PC-3 (cell line): ENCODE data around the gene LRP10. TPM values are rescaled to one million over a fixed set of nuclear protein-coding genes. Genes with fewer than 3 reads are reported as not detected.

Source experiments
- ATAC-seq: fragments of 200-7000 bp; cut with Tn5 transposase; 2 replicates; pipeline ENCODE4 v1.9.1; 2020; ENCODE audit warnings: mild to moderate bottlenecking, moderate library complexity
- BruUV-seq: library from RNA; stranded (reverse); fragments of 400-500 nt; replicated peaks from 2 replicates; lab custom pipeline; 2021; lab: Mats Ljungman, UMichigan
- CTCF ChIA-PET: fragments of 300-600 bp; sonication (Branson Sonifier 250); formaldehyde crosslinking; loops from one replicate; lab custom pipeline; 2022; ENCODE audit warnings: antibody characterized with exemption; lab: Charles Lee
- POLR2A ChIA-PET: fragments of 300-600 bp; sonication (Branson Sonifier 250); formaldehyde crosslinking; loops from one replicate; lab custom pipeline; 2022; ENCODE audit warnings: antibody characterized with exemption; ENCODE audit not compliant: unreplicated experiment; lab: Charles Lee
- DNase-seq: peaks from one replicate; pipeline ENCODE4 v3.0.0-alpha.2; 2015
- H2AFZ ChIP-seq: fragments of 300-600 bp; sonication (generic); 2 replicates; pipeline ENCODE4 v1.6.0; 2016; ENCODE audit warnings: antibody characterized with exemption, low read length
- H3F3A ChIP-seq: fragments of 300-600 bp; sonication (generic); one replicate; pipeline ENCODE4 v1.6.0; 2017; ENCODE audit warnings: antibody characterized with exemption, low read length, control low read depth, mild to moderate bottlenecking; ENCODE audit not compliant: unreplicated experiment
- H3K27ac ChIP-seq: fragments of 300-600 bp; sonication (generic); 2 replicates; pipeline ENCODE4 v1.5.1; 2016; ENCODE audit warnings: mild to moderate bottlenecking, low read length
- H3K27me3 ChIP-seq: fragments of 300-600 bp; sonication (generic); 2 replicates; pipeline ENCODE4 v1.6.1; 2016; ENCODE audit warnings: low read length, mixed read lengths
- H3K36me3 ChIP-seq: fragments of 300-600 bp; sonication (generic); 2 replicates; pipeline ENCODE4 v1.6.1; 2016; ENCODE audit warnings: low read depth, mixed run types, low read length, mixed read lengths
- H3K4me1 ChIP-seq: fragments of 300-600 bp; sonication (generic); 2 replicates; pipeline ENCODE4 v1.5.1; 2016; ENCODE audit warnings: low read length; ENCODE audit not compliant: insufficient read depth
- H3K4me2 ChIP-seq: fragments of 300-600 bp; sonication (generic); 2 replicates; pipeline ENCODE4 v1.6.0; 2016; ENCODE audit warnings: low read length
- H3K4me3 ChIP-seq: fragments of 300-600 bp; sonication (generic); 2 replicates; pipeline ENCODE4 v1.5.1; 2016; ENCODE audit warnings: mild to moderate bottlenecking, low read length, mixed read lengths
- H3K79me2 ChIP-seq: fragments of 300-600 bp; sonication (generic); 2 replicates; pipeline ENCODE4 v1.6.1; 2017; ENCODE audit warnings: low read length, mixed read lengths
- H3K9ac ChIP-seq: fragments of 300-600 bp; sonication (generic); 2 replicates; pipeline ENCODE4 v1.6.0; 2016; ENCODE audit warnings: mild to moderate bottlenecking, low read length
- H3K9me2 ChIP-seq: fragments of 300-600 bp; sonication (generic); replicated peaks from 2 replicates; pipeline ENCODE4 v1.6.1; 2016; ENCODE audit warnings: mixed run types, low read length, mixed read lengths
- H3K9me3 ChIP-seq: fragments of 300-600 bp; sonication (generic); 2 replicates; pipeline ENCODE4 v1.6.1; 2016; ENCODE audit warnings: low read length, mixed read lengths
- H4K20me1 ChIP-seq: fragments of 300-600 bp; sonication (generic); 2 replicates; pipeline ENCODE4 v1.6.1; 2016; ENCODE audit warnings: low read length, mixed read lengths
- CTCF ChIP-seq: fragments of 300-600 bp; sonication (generic); conservative IDR thresholded peaks from 2 replicates; pipeline ENCODE4 v1.5.1; 2017; ENCODE audit warnings: antibody characterized with exemption, low read depth, mild to moderate bottlenecking, low read length
- EZH2 ChIP-seq: fragments of 300-600 bp; sonication (generic); IDR thresholded peaks from one replicate; pipeline ENCODE4 v1.6.1; 2017; ENCODE audit warnings: antibody characterized with exemption, mild to moderate bottlenecking, low read length; ENCODE audit not compliant: unreplicated experiment
- EZH2phosphoT487 ChIP-seq: fragments of 300-600 bp; sonication (generic); IDR thresholded peaks from 2 replicates; pipeline ENCODE4 v1.6.1; 2018; ENCODE audit warnings: mild to moderate bottlenecking, antibody characterized with exemption, low read length, borderline replicate concordance
- intact Hi-C: fragments of 100-400 bp; cut with micrococcal nuclease; formaldehyde crosslinking; loops from 2 replicates; pipeline ENCODE4 v1.9.0; 2023
- total RNA-seq: library from RNA; depleted of rRNA; stranded (reverse); fragments of >200 nt; gene quantifications from 2 replicates; pipeline ENCODE4 v1.2.3, GENCODE V29; 2014

LRP10 gene
- total RNA-seq, 1 experiment from 2014 or later: 46.5 TPM

- Histone ChIP-seq H3F3A (no peaks in the 10 kb centered on the region), H3K36me3 (peaks cover 10% of the 10 kb centered on the region), H3K4me2 (no peak overlapping the region), H3K27me3 (no peaks in the 10 kb centered on the region), H3K9me2 (no peaks in the 10 kb centered on the region), H3K4me3 (no peak overlapping the region), H3K4me1 (peaks cover 34% of the 10 kb centered on the region), H3K79me2 (no peaks in the 10 kb centered on the region), H4K20me1 (no peaks in the 10 kb centered on the region), H3K27ac (peak overlapping the region; percentile 58), H2AFZ (no peak overlapping the region), H3K9me3 (no peaks in the 10 kb centered on the region), H3K9ac (no peak overlapping the region)
- ChIA-PET CTCF (no interaction called here), POLR2A (no interaction called here)
- ATAC-seq (no peak), DNase-seq (no peak)
- BruUV-seq: no TSS peak
- intact Hi-C loops: no loop called here
- TF ChIP-seq EZH2: no peak
- TF ChIP-seq CTCF: no peak
- TF ChIP-seq EZH2phosphoT487: no peak
These were observed 23.7 kb upstream of the LRP10 start for GRCh38 chr14:22847661-22848341.

- H3K4me1 ChIP-seq: peaks cover 39% of the 10 kb centered on the region
- H2AFZ ChIP-seq: no peak overlapping the region
- no peak overlapping the region for H3K9ac ChIP-seq
- ChIA-PET POLR2A (no interaction called here), CTCF (no interaction called here)
- H3F3A ChIP-seq: no peaks in the 10 kb centered on the region
- H3K9me2 ChIP-seq: no peaks in the 10 kb centered on the region
- intact Hi-C loops: no loop called here
- no peaks in the 10 kb centered on the region for H3K9me3 ChIP-seq
- H4K20me1 ChIP-seq: no peaks in the 10 kb centered on the region
- no peaks in the 10 kb centered on the region for H3K27me3 ChIP-seq
- DNase-seq (no peak), ATAC-seq (no peak)
- H3K27ac ChIP-seq: peak overlapping the region; percentile 58
- no peak overlapping the region for H3K4me2 ChIP-seq
- H3K36me3 ChIP-seq: peaks cover 8% of the 10 kb centered on the region
- BruUV-seq: no TSS peak
- no peak overlapping the region for H3K4me3 ChIP-seq
- TF ChIP-seq CTCF (no peak), EZH2phosphoT487 (no peak), EZH2 (no peak)
- no peaks in the 10 kb centered on the region for H3K79me2 ChIP-seq
These were observed 23.0 kb upstream of the LRP10 start for GRCh38 chr14:22848351-22849164.
